HEK293 (cell line): Measurements from ENCODE around the gene HDAC8.

ENCODE experiments used
- YY2 ChIP-seq: fragments of 450-650 bp; formaldehyde crosslinking; IDR thresholded peaks from 2 replicates; pipeline ENCODE4 v1.5.1; 2016; ENCODE audit warnings: missing biosample characterization, missing genetic modification characterization
- ZBTB11 ChIP-seq: fragments of 450-650 bp; formaldehyde crosslinking; conservative IDR thresholded peaks from 2 replicates; pipeline ENCODE4 v1.5.1; 2016; ENCODE audit warnings: low read depth, missing biosample characterization, missing genetic modification characterization
- ZBTB48 ChIP-seq: fragments of 450-650 bp; formaldehyde crosslinking; IDR thresholded peaks from 2 replicates; pipeline ENCODE4 v1.5.1; 2016; ENCODE audit warnings: missing biosample characterization, missing genetic modification characterization
- ZNF174 ChIP-seq: fragments of 450-650 bp; formaldehyde crosslinking; IDR thresholded peaks from 2 replicates; pipeline ENCODE4 v1.5.0; 2017; ENCODE audit warnings: missing biosample characterization, mild to moderate bottlenecking, missing genetic modification characterization
- ZNF629 ChIP-seq: fragments of 450-650 bp; formaldehyde crosslinking; IDR thresholded peaks from 2 replicates; pipeline ENCODE4 v1.5.1; 2017; ENCODE audit warnings: missing biosample characterization, missing genetic modification characterization
- ZNF791 ChIP-seq: fragments of 450-650 bp; formaldehyde crosslinking; IDR thresholded peaks from 2 replicates; pipeline ENCODE4 v1.5.1; 2016; ENCODE audit warnings: missing biosample characterization, missing genetic modification characterization
- ZNF792 ChIP-seq: fragments of 450-650 bp; formaldehyde crosslinking; IDR thresholded peaks from 2 replicates; pipeline ENCODE4 v1.5.1; 2016; ENCODE audit warnings: missing biosample characterization, missing genetic modification characterization
- ZSCAN30 ChIP-seq: fragments of 450-650 bp; IDR thresholded peaks from 2 replicates; pipeline ENCODE4 v1.5.1; 2018; ENCODE audit warnings: missing biosample characterization, mild to moderate bottlenecking, missing genetic modification characterization, moderate library complexity
- TF ChIP-seq, protein P1 (sequence below): fragments of 450-650 bp; formaldehyde crosslinking; IDR thresholded peaks from 2 replicates; pipeline ENCODE4 v1.5.1; 2016; ENCODE audit warnings: missing biosample characterization, missing genetic modification characterization
- TF ChIP-seq, protein P2 (sequence below): fragments of 450-650 bp; formaldehyde crosslinking; IDR thresholded peaks from 2 replicates; pipeline ENCODE4 v1.5.1; 2016; ENCODE audit warnings: missing biosample characterization, missing genetic modification characterization
- TF ChIP-seq, protein P3 (sequence below): fragments of 450-650 bp; formaldehyde crosslinking; IDR thresholded peaks from 2 replicates; pipeline ENCODE4 v1.5.1; 2016; ENCODE audit warnings: missing biosample characterization, missing genetic modification characterization

- TF ChIP-seq, protein P1, sequence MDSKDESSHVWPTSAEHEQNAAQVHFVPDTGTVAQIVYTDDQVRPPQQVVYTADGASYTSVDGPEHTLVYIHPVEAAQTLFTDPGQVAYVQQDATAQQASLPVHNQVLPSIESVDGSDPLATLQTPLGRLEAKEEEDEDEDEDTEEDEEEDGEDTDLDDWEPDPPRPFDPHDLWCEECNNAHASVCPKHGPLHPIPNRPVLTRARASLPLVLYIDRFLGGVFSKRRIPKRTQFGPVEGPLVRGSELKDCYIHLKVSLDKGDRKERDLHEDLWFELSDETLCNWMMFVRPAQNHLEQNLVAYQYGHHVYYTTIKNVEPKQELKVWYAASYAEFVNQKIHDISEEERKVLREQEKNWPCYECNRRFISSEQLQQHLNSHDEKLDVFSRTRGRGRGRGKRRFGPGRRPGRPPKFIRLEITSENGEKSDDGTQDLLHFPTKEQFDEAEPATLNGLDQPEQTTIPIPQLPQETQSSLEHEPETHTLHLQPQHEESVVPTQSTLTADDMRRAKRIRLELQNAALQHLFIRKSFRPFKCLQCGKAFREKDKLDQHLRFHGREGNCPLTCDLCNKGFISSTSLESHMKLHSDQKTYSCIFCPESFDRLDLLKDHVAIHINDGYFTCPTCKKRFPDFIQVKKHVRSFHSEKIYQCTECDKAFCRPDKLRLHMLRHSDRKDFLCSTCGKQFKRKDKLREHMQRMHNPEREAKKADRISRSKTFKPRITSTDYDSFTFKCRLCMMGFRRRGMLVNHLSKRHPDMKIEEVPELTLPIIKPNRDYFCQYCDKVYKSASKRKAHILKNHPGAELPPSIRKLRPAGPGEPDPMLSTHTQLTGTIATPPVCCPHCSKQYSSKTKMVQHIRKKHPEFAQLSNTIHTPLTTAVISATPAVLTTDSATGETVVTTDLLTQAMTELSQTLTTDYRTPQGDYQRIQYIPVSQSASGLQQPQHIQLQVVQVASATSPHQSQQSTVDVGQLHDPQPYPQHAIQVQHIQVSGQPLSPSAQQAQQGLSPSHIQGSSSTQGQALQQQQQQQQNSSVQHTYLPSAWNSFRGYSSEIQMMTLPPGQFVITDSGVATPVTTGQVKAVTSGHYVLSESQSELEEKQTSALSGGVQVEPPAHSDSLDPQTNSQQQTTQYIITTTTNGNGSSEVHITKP = no peak
- TF ChIP-seq YY2 (tag by site-specific recombination) = no peak
- no peak for TF ChIP-seq ZBTB11 (tag by site-specific recombination)
- TF ChIP-seq, protein P2, sequence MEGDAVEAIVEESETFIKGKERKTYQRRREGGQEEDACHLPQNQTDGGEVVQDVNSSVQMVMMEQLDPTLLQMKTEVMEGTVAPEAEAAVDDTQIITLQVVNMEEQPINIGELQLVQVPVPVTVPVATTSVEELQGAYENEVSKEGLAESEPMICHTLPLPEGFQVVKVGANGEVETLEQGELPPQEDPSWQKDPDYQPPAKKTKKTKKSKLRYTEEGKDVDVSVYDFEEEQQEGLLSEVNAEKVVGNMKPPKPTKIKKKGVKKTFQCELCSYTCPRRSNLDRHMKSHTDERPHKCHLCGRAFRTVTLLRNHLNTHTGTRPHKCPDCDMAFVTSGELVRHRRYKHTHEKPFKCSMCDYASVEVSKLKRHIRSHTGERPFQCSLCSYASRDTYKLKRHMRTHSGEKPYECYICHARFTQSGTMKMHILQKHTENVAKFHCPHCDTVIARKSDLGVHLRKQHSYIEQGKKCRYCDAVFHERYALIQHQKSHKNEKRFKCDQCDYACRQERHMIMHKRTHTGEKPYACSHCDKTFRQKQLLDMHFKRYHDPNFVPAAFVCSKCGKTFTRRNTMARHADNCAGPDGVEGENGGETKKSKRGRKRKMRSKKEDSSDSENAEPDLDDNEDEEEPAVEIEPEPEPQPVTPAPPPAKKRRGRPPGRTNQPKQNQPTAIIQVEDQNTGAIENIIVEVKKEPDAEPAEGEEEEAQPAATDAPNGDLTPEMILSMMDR (tag by site-specific recombination) = no peak
- TF ChIP-seq ZBTB48 (tag by site-specific recombination) = no peak
- no peak for TF ChIP-seq ZNF174 (tag by site-specific recombination)
- TF ChIP-seq, protein P3, sequence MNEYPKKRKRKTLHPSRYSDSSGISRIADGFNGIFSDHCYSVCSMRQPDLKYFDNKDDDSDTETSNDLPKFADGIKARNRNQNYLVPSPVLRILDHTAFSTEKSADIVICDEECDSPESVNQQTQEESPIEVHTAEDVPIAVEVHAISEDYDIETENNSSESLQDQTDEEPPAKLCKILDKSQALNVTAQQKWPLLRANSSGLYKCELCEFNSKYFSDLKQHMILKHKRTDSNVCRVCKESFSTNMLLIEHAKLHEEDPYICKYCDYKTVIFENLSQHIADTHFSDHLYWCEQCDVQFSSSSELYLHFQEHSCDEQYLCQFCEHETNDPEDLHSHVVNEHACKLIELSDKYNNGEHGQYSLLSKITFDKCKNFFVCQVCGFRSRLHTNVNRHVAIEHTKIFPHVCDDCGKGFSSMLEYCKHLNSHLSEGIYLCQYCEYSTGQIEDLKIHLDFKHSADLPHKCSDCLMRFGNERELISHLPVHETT (tag by site-specific recombination) = no peak
- no peak for TF ChIP-seq ZNF792
- TF ChIP-seq ZNF791 (tag by site-specific recombination) = no peak
- TF ChIP-seq ZSCAN30 (tag by site-specific recombination) = no peak
- no peak for TF ChIP-seq ZNF629 (tag by site-specific recombination)
These were observed 265.0 kb downstream of the HDAC8 start for GRCh38 chrX:72307646-72308051.
